ENCODE data around the gene PLEKHA7.

Gene PLEKHA7

DNA sequence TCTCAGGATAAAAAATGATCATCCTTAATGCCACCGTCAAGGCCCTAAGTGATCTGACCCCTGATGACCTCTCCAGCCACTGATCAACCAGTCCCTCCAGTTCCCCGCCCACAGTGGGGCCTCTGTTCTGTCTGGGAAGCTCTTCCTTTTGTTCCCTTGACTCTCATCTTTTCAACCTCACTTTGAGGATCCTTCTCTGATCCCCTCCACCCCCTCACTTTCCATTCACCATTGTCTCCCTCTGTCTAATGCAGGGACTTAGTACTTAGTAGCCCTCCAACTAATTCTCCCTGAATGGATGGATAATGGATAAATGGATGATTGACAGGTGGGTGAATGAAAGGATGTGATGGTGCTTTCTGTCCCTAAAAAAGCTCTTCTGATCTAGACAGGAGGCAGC lies 230.1 kb downstream of the PLEKHA7 start:
- DNase-seq (ENCODE audit: low read depth in 1 of 2, low spot score in 1 of 2), result no peak
- Histone ChIP-seq H3K27me3 (ENCODE audit: insufficient read depth, poor library complexity, severe bottlenecking) (no peaks in the 10 kb centered on the region), H3K27ac (replicated peaks) (no peak overlapping the region), H3K4me3 (replicated peaks; ENCODE audit: insufficient read depth, low read length) (no peak overlapping the region)
- TF ChIP-seq, protein P1, sequence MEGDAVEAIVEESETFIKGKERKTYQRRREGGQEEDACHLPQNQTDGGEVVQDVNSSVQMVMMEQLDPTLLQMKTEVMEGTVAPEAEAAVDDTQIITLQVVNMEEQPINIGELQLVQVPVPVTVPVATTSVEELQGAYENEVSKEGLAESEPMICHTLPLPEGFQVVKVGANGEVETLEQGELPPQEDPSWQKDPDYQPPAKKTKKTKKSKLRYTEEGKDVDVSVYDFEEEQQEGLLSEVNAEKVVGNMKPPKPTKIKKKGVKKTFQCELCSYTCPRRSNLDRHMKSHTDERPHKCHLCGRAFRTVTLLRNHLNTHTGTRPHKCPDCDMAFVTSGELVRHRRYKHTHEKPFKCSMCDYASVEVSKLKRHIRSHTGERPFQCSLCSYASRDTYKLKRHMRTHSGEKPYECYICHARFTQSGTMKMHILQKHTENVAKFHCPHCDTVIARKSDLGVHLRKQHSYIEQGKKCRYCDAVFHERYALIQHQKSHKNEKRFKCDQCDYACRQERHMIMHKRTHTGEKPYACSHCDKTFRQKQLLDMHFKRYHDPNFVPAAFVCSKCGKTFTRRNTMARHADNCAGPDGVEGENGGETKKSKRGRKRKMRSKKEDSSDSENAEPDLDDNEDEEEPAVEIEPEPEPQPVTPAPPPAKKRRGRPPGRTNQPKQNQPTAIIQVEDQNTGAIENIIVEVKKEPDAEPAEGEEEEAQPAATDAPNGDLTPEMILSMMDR (IDR thresholded peaks at IDR 0.05; ENCODE audit: insufficient read depth, low read length), result no peak
- TF ChIP-seq GABPA (IDR thresholded peaks at IDR 0.05; ENCODE audit: low read depth), result no peak
- TF ChIP-seq, protein P2, sequence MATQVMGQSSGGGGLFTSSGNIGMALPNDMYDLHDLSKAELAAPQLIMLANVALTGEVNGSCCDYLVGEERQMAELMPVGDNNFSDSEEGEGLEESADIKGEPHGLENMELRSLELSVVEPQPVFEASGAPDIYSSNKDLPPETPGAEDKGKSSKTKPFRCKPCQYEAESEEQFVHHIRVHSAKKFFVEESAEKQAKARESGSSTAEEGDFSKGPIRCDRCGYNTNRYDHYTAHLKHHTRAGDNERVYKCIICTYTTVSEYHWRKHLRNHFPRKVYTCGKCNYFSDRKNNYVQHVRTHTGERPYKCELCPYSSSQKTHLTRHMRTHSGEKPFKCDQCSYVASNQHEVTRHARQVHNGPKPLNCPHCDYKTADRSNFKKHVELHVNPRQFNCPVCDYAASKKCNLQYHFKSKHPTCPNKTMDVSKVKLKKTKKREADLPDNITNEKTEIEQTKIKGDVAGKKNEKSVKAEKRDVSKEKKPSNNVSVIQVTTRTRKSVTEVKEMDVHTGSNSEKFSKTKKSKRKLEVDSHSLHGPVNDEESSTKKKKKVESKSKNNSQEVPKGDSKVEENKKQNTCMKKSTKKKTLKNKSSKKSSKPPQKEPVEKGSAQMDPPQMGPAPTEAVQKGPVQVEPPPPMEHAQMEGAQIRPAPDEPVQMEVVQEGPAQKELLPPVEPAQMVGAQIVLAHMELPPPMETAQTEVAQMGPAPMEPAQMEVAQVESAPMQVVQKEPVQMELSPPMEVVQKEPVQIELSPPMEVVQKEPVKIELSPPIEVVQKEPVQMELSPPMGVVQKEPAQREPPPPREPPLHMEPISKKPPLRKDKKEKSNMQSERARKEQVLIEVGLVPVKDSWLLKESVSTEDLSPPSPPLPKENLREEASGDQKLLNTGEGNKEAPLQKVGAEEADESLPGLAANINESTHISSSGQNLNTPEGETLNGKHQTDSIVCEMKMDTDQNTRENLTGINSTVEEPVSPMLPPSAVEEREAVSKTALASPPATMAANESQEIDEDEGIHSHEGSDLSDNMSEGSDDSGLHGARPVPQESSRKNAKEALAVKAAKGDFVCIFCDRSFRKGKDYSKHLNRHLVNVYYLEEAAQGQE (IDR thresholded peaks at IDR 0.05; ENCODE audit: insufficient replicate concordance, low read depth), result no peak
- TF ChIP-seq SPI1 (IDR thresholded peaks at IDR 0.05; ENCODE audit: borderline replicate concordance, low read depth), result no peak
- TF ChIP-seq POLR2AphosphoS5 (IDR thresholded peaks at IDR 0.05; ENCODE audit: low read depth), result no peak

DNA sequence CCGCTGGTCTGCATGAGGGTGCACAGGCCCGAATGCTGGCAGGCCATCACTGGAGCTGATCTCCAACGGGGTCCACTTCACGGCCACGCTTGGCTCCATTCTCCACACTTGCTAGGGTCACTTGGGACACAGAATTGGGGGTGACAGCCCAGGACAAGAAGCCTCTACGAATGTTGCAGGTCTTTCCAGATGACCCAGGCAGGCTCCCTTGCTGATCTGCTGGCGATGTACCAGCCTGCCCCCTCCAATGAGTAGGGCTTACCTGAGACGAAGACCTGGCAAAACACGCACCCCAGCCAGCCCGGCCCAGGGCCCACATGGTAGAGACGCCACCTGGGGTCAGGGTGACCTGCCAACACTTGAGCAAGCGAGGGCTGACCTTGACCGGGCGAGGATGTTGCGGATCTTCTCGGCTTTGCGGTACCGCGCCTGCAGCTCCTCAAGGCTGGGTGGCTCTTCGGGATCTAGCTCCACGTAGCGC lies 230.9 kb downstream of the PLEKHA7 start:
- no peaks in the 10 kb centered on the region for H3K27me3 ChIP-seq (ENCODE audit: insufficient read depth, poor library complexity, severe bottlenecking)
- no peak overlapping the region for H3K4me3 ChIP-seq (replicated peaks; ENCODE audit: insufficient read depth, low read length)
- TF ChIP-seq, protein P1 (IDR thresholded peaks at IDR 0.05; ENCODE audit: insufficient read depth, low read length), result no peak
- TF ChIP-seq SPI1 (IDR thresholded peaks at IDR 0.05; ENCODE audit: borderline replicate concordance, low read depth) (no peak), GABPA (IDR thresholded peaks at IDR 0.05; ENCODE audit: low read depth) (no peak), POLR2AphosphoS5 (IDR thresholded peaks at IDR 0.05; ENCODE audit: low read depth) (no peak)
- TF ChIP-seq, protein P2 (IDR thresholded peaks at IDR 0.05; ENCODE audit: insufficient replicate concordance, low read depth), result no peak
- no peak overlapping the region for H3K27ac ChIP-seq (replicated peaks)
- no peak for DNase-seq (ENCODE audit: low read depth in 1 of 2, low spot score in 1 of 2)

DNA sequence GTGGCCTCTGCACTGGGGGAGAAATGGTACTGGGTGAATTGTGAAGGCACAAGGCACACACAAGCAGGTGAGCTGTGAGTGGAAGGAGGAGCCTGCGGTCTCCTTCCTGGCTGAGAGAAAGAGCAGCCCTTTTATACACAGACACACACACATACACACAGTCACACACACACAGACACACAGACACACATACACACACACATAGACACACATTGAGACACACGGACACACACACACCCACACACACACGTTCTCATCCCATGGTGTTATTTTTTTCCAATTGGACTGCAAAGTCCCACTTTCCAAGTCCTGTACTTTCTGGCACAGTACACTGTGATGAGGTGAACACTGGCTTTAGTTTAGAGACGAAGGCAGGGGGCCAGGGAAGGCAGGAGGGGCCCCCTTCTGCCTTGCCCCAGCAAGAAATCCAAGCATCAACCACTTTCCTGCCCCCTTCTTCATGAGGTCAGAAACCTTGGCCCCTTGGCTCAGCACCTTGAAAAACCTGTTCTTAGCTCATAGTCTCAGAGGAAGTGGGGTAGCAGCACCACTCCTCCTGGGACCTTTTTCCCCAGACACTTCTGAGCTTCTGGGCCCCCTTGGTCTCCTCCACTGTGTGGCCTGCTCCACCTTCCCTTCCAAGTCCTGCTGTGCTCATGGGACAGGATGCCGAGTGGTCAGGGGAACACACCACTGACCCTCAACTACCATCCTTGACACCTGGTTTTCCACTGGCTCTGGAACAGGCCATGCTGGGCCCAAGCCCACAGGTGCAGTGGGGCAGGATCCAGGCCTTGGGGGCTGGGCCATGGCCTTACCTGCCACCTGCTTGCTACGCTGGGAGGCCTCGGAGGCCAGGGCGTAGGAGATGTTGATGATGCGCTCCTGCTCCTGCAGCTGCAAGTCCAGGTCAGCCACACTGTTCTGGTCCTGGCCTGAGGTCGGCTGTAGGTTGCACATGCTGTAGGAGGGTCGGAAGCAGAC lies 232.0 kb downstream of the PLEKHA7 start:
- no peak for DNase-seq (ENCODE audit: low read depth in 1 of 2, low spot score in 1 of 2)
- no peak overlapping the region for H3K4me3 ChIP-seq (replicated peaks; ENCODE audit: insufficient read depth, low read length)
- no peaks in the 10 kb centered on the region for H3K27me3 ChIP-seq (ENCODE audit: insufficient read depth, poor library complexity, severe bottlenecking)
- no peak overlapping the region for H3K27ac ChIP-seq (replicated peaks)
- no peak for TF ChIP-seq SPI1 (IDR thresholded peaks at IDR 0.05; ENCODE audit: borderline replicate concordance, low read depth)
- TF ChIP-seq, protein P2 (IDR thresholded peaks at IDR 0.05; ENCODE audit: insufficient replicate concordance, low read depth), result no peak
- TF ChIP-seq, protein P1 (IDR thresholded peaks at IDR 0.05; ENCODE audit: insufficient read depth, low read length), result no peak
- no peak for TF ChIP-seq GABPA (IDR thresholded peaks at IDR 0.05; ENCODE audit: low read depth)
- TF ChIP-seq POLR2AphosphoS5 (IDR thresholded peaks at IDR 0.05; ENCODE audit: low read depth), result no peak
